ENCODE data around the gene ZNF785.
A peak's percentile ranks its signal among the peaks of the same experiment; 100 is the strongest.
"Not testable (repeated sequence)": the region's sequence is repeated elsewhere in the genome, so short reads cannot be mapped to it uniquely, and the experiment has no call there.

The ZNF785 gene

DNA sequence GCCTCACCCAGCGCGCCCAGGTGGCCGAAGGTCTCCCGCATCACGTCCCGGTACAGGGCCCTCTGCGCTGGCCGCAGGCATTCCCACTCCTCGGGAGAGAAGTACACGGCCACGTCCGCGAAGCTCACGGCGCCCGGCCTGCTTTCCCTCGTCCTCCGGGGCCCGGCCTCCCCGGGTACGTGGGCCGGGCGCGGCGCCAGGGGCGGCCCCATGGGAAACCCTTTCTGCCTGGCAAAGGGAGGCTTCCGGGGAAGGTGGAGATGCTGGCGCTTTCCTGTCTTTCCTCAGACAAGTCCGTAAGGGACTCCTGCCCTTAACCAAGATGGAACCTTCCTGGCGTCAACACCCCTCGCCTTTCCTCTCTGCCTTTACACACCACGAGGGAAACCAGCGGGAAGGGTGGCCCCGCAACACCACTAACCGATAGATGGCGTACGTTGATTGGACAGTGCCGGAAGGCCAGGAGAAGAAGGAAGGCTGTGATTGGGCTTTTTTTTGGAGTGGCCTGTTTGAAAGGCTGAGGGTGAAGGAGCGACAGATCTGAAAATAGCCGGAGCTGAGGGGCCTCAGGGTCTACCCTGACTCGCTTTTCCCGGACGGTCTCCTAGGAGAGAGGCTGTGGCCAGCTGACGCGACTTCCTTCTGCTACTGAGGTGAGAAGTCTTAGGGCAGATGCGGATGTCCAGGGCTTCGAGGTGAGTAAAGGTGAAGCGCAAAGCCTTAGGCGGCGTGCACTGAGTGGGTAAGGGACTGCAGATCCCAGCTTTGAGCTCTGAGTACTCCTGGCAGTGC, at the start of gene ZNF785:
ZNF785 (minus strand) TSS at position 298 of the 792 bp plus-strand sequence; CDS start at position 212, 86 bp downstream.
- TF ChIP-seq, protein P1, sequence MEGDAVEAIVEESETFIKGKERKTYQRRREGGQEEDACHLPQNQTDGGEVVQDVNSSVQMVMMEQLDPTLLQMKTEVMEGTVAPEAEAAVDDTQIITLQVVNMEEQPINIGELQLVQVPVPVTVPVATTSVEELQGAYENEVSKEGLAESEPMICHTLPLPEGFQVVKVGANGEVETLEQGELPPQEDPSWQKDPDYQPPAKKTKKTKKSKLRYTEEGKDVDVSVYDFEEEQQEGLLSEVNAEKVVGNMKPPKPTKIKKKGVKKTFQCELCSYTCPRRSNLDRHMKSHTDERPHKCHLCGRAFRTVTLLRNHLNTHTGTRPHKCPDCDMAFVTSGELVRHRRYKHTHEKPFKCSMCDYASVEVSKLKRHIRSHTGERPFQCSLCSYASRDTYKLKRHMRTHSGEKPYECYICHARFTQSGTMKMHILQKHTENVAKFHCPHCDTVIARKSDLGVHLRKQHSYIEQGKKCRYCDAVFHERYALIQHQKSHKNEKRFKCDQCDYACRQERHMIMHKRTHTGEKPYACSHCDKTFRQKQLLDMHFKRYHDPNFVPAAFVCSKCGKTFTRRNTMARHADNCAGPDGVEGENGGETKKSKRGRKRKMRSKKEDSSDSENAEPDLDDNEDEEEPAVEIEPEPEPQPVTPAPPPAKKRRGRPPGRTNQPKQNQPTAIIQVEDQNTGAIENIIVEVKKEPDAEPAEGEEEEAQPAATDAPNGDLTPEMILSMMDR (IDR thresholded peaks at IDR 0.05; ENCODE audit: low read depth, low read length): 0 out of 2 replicates have a peak, but pooled peaks have one; percentile 6
- H3K4me3 ChIP-seq (ENCODE audit: low read depth, low read length): peak within 1 kb of the TSS; percentile 66

DNA sequence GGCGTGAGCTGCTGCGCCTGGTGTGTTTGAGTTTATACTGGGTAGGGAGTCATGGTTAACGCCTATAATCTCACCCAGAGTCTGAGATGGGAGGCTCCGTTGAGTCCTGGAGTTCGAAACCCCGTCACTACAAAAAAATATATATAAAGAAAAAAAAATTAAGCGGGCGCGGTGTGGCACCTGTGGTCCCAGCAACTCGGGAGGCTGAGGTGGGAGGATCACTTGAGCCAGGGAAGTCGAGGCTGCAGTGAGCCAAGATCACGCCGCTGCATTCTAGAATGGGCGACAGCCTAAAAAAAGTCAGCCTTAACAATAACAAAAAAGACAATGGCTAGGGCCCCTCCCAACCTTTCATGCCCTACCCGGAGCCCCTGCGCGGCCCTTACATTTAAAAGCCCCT, 48.0 kb upstream of the ZNF785 start:
- H3K4me3 ChIP-seq (ENCODE audit: low read depth, low read length): peak overlapping the region; percentile 77
- TF ChIP-seq, protein P1 (IDR thresholded peaks at IDR 0.05; ENCODE audit: low read depth, low read length): no peak

DNA sequence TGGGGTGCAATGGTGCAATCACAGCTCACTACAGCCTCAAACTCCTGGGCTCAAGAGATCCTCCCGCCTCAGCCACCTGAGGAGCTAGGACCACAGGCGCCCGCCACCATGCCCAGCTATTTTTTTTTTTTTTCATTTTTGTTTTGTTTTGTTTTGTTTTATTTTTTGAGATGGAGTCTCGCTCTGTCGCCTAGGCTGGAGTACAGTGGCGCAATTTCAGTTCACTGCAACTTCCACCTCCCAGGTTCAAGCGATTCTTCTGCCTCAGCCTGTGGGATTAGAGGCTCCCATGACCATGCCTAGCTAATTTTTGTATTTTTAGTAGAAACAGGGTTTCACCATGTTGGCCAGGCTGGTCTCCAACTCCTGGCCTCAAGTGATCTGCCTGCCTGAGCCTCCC, 47.0 kb upstream of the ZNF785 start:
- H3K4me3 ChIP-seq (ENCODE audit: low read depth, low read length): not testable (repeated sequence)

DNA sequence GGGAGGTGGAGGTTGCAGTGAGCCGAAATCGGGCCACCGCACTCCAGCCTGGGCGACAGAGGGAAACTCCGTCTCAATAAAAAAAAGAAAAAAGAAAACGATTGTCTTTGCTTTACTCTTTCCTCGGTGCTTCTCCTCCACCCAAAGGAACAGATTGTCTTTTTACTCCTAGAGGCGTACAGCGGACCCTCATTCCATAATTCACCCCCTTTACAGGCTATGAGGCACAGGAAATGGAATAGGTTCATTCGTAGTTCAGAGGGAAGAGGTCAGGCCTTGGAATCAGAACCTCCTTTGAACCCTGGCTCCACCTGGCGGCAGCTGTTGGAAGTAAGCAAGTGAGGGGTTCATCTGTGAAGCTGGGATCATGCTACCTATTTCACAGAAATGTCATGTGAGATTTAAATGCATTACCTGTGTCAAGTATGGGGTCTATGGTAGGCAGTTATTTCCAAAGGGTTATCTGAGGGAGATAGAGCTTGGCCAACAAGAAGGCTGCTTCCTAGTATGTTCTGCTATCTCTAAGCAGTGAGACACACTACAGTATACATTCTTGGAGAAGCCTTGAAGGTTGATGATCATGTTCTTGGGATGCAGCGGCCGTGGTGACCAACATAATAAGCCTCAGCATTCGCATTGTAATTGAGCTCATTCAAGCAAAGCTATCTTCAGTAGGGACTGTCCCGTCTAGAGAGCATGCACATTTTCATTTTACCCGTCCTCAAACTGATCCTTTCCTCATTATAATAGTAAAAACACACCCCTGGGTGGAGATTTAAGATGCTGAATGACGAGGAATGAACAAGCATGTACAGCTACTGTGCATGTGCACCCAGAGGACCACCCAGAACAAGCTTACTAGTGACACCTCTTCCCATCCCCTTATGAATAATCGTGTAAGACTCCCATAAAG, 43.4 kb upstream of the ZNF785 start:
- no peak overlapping the region for H3K4me3 ChIP-seq (ENCODE audit: low read depth, low read length)
- TF ChIP-seq, protein P1 (IDR thresholded peaks at IDR 0.05; ENCODE audit: low read depth, low read length): peak; percentile 93

DNA sequence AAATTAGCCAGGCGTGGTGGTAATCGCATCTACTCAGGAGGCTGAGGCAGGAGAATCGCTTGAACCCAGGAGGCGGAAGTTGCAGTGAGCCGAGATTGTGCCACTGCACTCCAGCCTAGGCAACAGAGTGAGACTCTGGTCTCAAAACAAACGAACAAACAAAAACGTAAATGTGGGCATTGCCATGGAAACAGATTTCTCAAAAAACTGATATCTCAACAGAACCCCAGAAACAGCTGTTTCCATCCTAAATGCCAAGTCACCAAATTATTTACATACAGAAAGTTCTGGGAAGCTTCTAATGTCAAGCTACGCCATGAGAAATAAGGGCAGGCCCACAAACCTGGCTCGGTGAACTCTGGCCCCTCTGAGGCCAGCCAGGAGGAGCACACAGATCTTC, 40.7 kb upstream of the ZNF785 start:
- H3K4me3 ChIP-seq (ENCODE audit: low read depth, low read length): no peak overlapping the region
- TF ChIP-seq, protein P1 (IDR thresholded peaks at IDR 0.05; ENCODE audit: low read depth, low read length): no peak

DNA sequence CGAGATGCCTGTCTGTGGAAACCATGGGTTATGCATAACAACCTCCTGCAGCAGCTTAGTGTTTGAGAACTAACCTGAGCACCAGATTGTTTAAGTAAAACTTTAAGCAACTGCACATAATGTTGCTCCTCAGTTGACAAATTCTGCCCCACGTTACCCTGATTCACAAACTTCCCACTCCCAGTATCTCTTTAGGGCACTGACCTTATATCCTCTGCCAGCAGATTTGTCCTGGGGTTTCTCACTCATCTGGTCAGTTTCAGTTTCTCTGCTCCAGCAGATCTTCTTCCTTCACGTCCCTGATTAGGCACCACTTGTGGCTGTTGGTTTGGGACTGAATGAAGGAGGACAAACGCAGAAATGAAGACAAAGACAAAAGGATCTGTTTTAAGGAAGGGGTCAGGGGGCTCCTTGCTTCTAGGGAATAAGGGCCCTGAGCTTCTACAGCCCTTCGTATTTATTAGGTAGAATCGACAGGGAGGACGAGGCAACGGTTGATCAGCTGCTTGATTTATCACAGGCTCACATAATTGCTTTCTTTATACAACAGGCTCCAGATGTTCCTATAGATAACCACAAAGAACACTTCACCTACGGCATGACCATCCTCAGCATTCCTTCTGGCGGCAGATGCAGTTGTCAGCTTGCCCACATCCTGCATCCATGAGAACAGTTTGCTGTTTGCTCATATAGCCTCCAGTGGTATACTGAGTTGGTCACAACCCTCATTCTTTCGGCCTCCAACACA, 38.2 kb upstream of the ZNF785 start:
- TF ChIP-seq, protein P1 (IDR thresholded peaks at IDR 0.05; ENCODE audit: low read depth, low read length): no peak
- no peak overlapping the region for H3K4me3 ChIP-seq (ENCODE audit: low read depth, low read length)

DNA sequence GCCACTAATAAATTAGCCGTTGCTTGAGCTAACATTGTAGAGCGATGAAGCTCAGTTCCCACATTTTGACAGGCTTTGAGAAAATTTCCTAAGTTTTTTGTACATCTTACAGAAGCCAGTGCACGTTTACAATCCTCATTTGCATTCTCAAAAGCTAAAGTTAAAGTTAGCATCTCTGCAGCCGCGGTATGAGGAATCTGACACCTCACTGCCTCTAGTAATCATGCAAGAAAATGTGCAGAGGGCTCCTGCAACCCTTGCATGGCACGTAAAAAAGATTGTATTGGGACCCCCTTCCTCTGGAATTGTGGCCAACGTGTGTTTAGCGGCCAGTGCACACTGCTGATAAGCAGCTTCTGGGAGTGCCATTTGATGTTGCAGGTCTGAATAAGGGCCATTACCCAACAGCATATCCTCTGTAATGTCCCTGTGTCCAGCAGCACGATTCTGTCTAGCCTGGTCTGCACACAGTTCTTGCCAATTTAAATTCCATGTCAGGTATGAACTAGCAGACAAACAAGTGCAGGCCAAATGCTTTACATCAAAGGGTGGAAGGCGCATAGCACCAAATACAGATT, 37.0 kb upstream of the ZNF785 start:
- TF ChIP-seq, protein P1 (IDR thresholded peaks at IDR 0.05; ENCODE audit: low read depth, low read length): no peak
- H3K4me3 ChIP-seq (ENCODE audit: low read depth, low read length): no peak overlapping the region

All from WI38 (cell line).